CD4-positive, alpha-beta T cell treated with Interleukin-4 for 1 hour (primary cell): ENCODE measurements around the gene POLRMT.
"Not testable (repeated sequence)": the region's sequence is repeated elsewhere in the genome, so short reads cannot be mapped to it uniquely, and the experiment has no call there.

ENCODE experiments used
- DNase-seq, 2 donors: peaks; one replicate each; pipeline ENCODE4 v3.0.0-alpha.2; 2020 to 2022

The POLRMT gene

GRCh38 chr19:609004-609346, 24.4 kb downstream of the POLRMT start:
- DNase-seq, result peak in 1 of 2 donors; percentile 35

DNA sequence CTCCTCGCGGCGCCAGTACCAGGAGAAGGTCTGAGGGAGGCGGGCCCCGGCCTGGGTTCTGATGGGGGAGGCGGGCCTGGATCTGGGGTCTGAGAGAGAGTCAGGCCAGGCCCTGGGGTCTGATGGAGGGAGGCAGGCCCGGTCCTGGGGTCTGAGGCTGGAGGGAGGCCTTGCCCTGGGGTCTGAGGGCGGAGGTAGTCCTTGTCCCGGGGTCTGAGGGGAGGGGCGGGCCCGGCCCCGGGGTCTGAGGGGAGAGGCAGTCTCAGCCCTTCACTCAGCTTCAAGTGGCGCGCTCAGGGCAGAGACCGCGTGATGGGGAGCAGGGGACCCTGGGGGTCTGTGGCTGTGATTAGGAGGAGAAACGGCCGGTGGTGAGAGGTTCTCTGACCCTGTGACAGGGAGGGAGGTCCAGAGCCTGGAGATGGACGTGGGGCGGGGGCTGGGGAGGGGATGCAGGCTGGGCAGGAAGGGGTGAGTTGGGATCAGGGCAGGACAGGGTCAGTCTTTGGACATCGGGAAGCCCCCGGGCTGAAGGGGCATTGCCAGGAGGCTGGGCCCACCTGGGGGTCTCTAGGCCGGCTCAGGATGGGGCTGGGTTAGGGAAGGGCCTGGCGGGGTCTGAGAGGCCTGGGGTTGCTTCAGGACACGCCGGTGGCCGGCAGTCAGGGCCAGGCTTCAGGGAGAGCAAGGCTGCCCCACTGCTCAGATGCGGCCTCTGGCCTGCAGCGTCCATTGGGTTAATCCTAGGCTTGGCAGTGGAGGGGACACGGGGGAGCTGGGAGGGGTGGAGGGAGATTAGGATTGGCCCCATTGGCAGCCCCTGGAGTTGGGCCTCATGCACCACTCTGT, 25.0 kb downstream of the POLRMT start:
- no peak for DNase-seq

DNA sequence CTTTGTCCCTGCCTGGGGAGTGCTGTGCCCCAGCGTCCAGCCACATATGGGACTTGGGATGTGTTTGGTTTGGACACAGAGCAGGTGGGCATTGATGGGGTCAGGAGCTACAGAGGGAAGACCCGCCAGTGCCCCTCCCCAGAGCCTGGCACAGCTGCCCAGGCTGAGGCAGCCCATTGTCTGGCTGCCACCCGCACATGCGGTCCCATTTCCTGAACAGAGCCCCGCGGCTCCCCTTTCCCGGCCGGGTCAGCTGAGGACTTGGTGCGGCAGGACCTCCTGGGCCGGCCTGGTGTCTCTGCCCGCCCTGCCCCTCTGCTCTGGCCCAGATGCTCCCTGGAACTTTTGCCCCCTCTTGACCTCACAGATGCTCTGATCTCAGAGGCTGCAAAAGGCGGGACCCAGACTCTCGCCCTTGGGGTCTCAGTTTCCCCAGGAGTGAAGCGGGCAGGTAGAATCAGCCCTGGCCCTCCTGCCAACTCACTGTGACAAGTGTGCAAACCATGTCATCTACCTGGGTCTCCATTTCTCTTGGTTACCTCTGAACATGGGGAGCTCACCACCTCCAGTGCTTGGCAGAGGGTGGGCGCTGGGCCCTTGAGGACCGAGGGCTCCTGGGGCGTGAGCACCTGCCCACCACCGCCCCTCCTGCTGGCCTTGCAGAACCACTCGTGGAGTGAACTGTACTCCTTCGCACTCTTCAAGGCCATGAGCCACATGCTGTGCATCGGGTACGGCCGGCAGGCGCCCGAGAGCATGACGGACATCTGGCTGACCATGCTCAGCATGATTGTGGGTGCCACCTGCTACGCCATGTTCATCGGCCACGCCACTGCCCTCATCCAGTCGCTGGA, 25.8 kb downstream of the POLRMT start:
- no peak for DNase-seq

DNA sequence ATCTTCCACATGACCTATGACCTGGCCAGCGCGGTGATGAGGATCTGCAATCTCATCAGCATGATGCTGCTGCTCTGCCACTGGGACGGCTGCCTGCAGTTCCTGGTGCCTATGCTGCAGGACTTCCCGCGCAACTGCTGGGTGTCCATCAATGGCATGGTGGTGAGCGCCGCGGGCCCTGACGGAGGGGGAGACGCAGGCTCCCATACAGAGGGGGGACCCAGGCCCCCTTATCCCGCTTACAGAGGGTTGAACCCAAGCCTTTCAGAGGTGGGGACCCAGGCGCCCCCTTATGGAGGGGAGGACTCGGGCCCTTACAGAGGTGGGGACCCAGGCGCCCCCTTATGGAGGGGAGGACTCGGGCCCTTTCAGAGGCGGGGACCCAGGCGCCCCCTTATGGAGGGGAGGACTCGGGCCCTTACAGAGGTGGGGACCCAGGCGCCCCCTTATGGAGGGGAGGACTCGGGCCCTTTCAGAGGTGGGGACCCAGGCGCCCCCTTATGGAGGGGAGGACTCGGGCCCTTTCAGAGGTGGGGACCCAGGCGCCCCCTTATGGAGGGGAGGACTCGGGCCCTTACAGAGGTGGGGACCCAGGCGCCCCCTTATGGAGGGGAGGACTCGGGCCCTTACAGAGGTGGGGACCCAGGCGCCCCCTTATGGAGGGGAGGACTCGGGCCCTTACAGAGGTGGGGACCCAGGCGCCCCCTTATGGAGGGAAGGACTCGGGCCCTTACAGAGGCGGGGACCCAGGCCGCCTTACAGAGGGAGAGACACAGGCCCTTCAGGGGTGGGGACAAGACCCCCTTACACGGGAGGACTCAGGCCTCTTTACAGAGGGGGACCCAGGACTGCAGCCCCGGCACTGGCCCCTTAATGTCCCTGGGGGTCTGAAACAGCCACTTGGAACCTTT, 28.0 kb downstream of the POLRMT start:
- not testable (repeated sequence) for DNase-seq

DNA sequence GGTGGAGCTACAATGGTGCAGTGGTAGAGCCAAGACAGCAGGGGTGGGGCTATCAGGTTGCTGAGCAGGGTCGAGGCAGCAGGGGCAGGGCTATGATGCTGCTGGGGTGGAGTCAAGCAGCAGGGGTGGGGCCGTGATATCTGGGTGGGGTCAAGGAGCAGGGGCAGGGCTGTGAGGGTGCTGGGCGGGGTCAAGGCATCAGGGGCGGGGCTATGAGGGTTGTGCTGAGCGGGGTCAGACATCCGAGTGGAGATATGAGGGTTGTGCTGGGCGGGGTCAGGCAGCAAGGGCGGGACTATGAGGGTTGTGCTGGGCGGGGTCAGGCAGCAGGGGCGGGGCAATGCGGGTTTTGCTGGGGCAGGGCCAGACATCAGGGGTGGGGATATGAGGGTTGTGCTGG, 29.0 kb downstream of the POLRMT start:
- DNase-seq, result peak; percentile 34 to 41

- not testable (repeated sequence) for DNase-seq
Observed at GRCh38 chr19:603779-604178, 29.6 kb downstream of the POLRMT start.

- not testable (repeated sequence) for DNase-seq
Observed at GRCh38 chr19:603302-603639, 30.1 kb downstream of the POLRMT start.

DNA sequence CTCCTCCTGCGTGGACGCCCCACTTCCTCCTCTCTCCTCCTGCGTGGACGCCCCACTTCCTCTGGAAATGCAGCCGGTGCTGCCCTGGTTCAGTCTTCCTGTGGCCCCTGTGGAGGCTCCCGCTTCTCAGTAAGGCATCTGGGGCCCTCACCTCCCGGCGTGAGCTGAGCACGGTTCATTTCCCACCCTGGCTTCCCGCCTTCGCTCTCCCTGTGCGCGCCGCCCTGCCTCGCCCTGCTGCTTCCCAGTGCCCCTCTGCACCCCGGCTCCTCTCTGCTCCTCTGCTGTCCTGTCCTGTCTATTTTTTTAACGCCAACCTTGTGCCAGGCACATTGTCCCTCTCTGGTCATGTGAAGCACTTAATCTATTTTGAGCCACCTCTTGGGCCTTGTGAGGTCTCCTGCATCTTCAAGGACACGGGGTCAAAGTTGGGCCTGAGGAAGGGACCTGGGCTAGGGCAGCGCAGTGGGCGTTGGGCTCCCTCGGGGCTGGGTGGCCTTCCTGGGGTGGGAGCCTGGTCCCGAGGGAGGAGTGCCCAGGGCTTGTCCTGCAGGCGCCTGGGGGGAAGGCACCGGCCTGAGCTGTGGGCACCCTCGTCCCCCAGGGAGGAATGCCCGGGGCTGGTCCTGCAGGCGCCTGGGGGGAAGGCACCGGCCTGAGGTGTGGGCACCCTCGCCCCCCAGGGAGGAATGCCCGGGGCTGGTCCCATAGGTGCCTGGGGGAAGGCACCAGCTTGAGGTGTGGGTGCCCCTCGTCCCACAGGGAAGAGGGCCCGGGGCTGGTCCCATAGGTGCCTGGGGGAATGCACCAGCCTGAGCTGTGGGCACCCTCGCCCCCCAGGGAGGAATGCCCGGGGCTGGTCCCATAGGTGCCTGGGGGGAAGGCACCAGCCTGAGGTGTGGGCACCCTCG, 30.7 kb downstream of the POLRMT start:
- DNase-seq, result no peak

DNA sequence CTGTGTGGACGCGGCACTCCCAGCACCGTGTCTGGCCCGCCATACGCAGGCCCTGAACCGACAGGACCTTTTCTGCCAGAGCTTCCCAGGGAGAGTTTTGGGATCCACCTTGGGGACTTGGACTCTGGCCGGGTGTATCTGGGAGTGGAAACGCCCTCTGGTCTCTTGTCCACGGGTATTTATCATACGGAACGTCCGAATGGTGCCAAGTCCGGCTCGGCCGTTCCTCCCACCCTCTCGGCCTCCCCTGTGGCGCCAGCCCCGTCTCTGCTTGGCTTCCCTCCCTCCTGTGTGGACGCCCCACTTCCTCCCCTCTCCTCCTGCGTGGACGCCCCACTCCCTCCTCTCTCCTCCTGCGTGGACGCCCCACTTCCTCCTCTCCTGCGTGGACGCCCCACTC, 31.5 kb downstream of the POLRMT start:
- DNase-seq, result no peak

DNA sequence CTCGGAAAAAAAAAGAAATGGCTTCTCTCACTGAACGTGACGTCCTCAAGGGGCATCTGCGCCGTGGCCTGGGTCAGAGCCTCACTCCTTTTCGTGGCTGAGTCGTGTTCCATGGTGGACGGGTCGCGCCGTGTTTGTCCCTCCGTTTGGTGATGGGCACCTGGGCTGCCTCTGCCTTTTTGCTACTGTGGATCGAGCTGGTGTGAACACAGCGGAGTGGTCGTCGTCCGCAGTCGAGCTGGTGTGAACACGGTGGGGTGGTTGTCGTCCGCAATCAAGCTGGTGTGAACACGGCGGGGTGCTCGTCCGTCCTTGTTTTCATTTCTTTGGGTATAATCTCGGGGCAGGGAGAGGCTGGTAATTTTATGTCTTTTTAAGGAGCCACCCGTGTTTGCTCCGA, 32.0 kb downstream of the POLRMT start:
- no peak for DNase-seq

DNA sequence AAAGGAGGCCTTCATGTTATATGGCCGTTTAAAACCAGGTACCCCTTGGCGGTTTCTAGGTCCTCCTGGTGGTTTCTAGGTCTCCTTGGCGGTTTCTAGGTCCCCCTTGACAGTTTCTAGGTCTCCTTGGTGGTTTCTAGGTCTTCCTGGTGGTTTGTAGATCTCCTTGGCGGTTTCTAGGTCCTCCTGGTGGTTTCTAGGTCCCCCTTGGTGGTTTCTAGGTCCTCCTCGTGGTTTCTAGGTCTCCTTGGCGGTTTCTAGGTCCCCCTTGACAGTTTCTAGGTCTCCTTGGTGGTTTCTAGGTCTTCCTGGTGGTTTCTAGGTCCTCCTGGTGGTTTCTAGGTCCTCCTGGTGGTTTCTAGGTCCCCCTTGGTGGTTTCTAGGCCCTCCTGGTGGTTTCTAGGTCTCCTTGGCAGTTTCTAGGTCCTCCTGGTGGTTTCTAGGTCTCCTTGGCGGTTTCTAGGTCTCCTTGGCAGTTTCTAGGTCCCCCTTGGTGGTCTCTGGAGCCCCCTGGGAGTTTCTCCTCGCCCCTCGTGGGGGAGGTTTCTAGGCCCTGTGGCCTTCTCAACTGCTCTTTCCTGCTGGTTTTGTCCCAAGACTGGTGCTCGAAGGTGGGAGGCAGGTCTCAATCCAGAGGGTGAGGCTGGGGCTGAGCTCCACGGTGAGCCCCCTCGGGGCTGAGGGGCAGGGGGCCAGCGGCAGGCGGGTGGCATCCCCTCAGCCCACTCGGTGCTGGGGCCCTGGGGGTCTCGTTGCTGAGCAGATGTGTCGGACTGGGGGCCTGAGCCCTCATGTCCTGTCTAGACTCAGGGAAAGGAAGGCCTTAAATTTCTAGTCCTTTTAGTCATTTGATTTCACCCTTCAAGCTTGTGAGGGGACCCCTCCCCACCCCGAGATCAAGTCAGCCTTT, 35.7 kb downstream of the POLRMT start:
- DNase-seq, result no peak

DNA sequence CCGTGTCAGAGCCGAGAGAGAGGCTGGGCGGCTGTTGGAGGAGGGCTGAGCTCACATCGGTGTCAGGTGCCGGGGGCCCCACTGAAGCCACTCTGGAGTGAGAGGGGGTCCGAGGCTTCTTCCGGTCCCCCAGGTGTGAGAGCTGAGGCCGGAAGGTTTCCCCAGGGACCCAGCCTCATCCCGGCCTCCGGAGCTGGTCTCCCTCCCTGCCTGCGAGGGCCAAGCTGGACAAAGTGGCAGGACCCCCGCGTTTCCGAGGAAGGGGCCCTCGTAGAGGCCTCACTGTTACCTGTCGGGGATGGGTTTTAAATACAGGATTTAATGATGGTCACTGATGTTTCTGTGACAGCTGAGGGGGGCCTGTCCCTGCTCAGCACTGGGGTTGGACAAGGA, 37.1 kb downstream of the POLRMT start:
- DNase-seq, result no peak

DNA sequence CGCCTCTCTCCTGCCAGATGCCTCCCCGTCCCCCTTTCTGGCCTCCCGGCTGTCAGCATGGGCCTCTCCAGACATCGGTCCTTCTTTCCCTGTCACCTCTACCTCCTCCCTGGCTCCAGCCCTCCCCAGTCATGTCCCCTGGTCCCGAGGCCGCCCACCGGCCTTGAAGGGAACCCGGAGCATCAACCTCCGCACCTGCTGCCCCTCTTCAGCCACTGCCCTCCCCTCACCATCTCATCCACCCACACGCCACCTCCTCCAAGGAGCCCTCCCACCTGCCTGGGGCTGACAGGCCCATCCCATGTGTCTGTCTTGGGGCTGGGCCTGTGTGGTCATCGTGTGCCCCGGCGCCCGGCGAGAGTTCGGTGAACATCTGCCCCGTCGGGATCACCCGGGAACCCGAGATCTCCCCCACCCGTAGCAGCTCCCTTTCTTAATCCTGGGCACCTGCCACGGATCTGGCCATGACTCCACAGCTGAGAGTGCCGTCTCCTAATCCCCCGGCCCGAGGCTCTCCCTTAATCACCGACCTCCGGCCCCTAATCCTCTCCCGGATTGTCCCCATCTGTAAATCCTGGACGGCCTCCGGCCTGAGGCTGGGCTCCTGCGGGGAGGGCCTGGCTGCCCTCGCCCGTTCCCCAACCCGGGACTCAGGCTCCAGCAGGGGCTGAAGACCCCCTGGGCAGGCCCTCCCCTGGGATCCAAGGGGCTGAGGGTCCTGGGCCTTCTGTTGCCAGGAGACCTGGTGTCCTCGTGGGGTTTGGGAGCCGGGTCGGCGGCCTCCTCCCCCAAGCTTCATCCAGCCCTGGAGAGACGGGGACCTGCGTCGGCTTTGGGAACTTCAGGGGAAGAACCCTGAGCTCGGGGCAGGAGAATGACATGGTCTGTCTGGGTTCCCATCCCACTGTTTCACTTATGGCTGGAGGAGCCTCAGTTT, 37.7 kb downstream of the POLRMT start:
- DNase-seq, result no peak

GRCh38 chr19:594265-594870, 39.0 kb downstream of the POLRMT start:
- no peak for DNase-seq

GRCh38 chr19:593505-593904, 39.8 kb downstream of the POLRMT start:
- no peak for DNase-seq

DNA sequence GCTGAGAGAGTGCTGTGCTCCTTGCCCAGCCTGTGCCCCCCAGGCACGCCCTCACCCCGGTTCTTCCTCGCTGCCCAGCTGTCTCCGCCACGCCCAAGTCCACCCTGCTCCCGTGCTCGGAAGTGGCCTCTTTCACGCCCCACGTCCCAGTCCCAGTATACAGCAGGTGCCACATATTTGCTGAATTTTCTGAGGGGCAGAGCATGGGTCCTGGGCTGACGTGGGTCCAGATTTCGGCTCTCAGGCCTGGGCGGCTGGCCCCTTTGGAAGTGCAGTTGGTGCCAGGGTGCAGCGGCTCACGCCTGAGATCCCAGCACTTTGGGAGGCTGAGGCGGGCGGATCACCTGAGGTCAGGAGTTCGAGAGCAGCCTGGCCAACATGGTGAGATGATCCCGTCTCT, 40.3 kb downstream of the POLRMT start:
- no peak for DNase-seq

DNA sequence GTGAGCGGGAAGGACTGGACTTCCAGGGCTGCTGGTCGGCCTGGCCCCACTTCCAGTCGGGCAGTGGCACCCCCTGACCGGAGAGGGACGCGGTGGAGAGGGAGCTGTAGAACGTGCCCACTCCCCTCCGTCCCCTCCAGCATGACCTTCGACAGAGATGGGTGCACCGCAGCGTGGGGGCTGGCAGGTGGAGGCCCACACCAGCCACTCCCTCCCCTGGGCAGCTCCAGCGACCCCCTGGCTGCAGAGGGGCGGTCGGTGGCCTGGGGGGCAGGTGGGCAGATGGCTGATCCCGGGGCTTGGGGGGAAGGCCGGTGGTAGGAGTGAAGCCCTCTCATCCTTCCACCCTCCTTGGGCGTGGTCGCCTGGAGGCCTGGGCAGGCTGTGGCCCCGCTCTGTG, 41.2 kb downstream of the POLRMT start:
- no peak for DNase-seq

GRCh38 chr19:591099-591958, 42.0 kb downstream of the POLRMT start:
- no peak for DNase-seq
